GM23338 (cell line): ENCODE measurements around the gene AXIN2. TPM values are rescaled to one million over a fixed set of nuclear protein-coding genes. Genes with fewer than 3 reads are reported as not detected.

Experiments used
- ATAC-seq: fragments of 200-7000 bp; cut with Tn5 transposase; 3 replicates; pipeline ENCODE4 v1.9.1; 2020
- DNase-seq: peaks from one replicate; pipeline ENCODE4 v3.0.0-alpha.2; 2015; ENCODE audit warnings: low spot score
- H2AFZ ChIP-seq: fragments of 200-600 bp; sonication (generic); 2 replicates; pipeline ENCODE4 v1.8.0; 2016; ENCODE audit warnings: antibody characterized with exemption, mild to moderate bottlenecking, moderate library complexity
- H3F3A ChIP-seq: fragments of 200-600 bp; sonication (generic); replicated peaks from 2 replicates; pipeline ENCODE4 v1.8.0; 2017; ENCODE audit warnings: antibody characterized with exemption, mixed run types, low read depth
- H3K27ac ChIP-seq: fragments of 200-600 bp; sonication (generic); 2 replicates; pipeline ENCODE4 v1.6.1; 2016; ENCODE audit warnings: low read depth
- H3K27me3 ChIP-seq: fragments of 200-600 bp; sonication (generic); 2 replicates; pipeline ENCODE4 v1.8.0; 2016; ENCODE audit warnings: mild to moderate bottlenecking, mixed run types, moderate library complexity; ENCODE audit not compliant: insufficient read depth
- H3K36me3 ChIP-seq: fragments of 200-600 bp; sonication (generic); 2 replicates; pipeline ENCODE4 v1.8.0; 2016; ENCODE audit warnings: mild to moderate bottlenecking; ENCODE audit not compliant: insufficient read depth
- H3K4me1 ChIP-seq: fragments of 200-600 bp; sonication (generic); 2 replicates; pipeline ENCODE4 v1.8.0; 2016; ENCODE audit warnings: mild to moderate bottlenecking, moderate library complexity; ENCODE audit not compliant: insufficient read depth
- H3K4me2 ChIP-seq: fragments of 200-600 bp; sonication (generic); 2 replicates; pipeline ENCODE4 v1.7.1; 2017; ENCODE audit warnings: mixed run types
- H3K4me3 ChIP-seq: fragments of 200-600 bp; sonication (generic); 2 replicates; pipeline ENCODE4 v1.6.1; 2016; ENCODE audit warnings: mixed run types
- H3K79me2 ChIP-seq: fragments of 200-600 bp; sonication (generic); replicated peaks from 2 replicates; pipeline ENCODE4 v1.8.0; 2017; ENCODE audit warnings: mild to moderate bottlenecking; ENCODE audit not compliant: insufficient read depth
- H3K9me2 ChIP-seq: fragments of 200-600 bp; sonication (generic); 2 replicates; pipeline ENCODE4 v1.8.0; 2017; ENCODE audit not compliant: insufficient read depth
- H4K20me1 ChIP-seq: fragments of 200-600 bp; sonication (generic); replicated peaks from 2 replicates; pipeline ENCODE4 v1.8.0; 2017; ENCODE audit warnings: mild to moderate bottlenecking; ENCODE audit not compliant: insufficient read depth
- H3K27ac Mint-ChIP-seq: 2 replicates; pipeline ENCODE4 v1.8.0; 2020; ENCODE audit warnings: inconsistent platforms, mild to moderate bottlenecking, moderate library complexity, mixed read lengths
- H3K27me3 Mint-ChIP-seq: 3 replicates; pipeline ENCODE4 v1.8.0; 2022; ENCODE audit warnings: low read depth, mild to moderate bottlenecking, moderate library complexity, mixed read lengths, inconsistent platforms; ENCODE audit not compliant: insufficient read depth, poor library complexity
- H3K36me3 Mint-ChIP-seq: 3 replicates; pipeline ENCODE4 v1.8.0; 2021; ENCODE audit warnings: low read depth, mild to moderate bottlenecking, inconsistent platforms, moderate library complexity, mixed read lengths
- H3K4me1 Mint-ChIP-seq: 3 replicates; pipeline ENCODE4 v1.8.0; 2020; ENCODE audit warnings: mild to moderate bottlenecking, inconsistent platforms, mixed read lengths
- H3K4me3 Mint-ChIP-seq: 3 replicates; pipeline ENCODE4 v1.8.0; 2021; ENCODE audit warnings: moderate library complexity, mild to moderate bottlenecking, inconsistent platforms, mixed read lengths
- H3K9me3 Mint-ChIP-seq: 3 replicates; pipeline ENCODE4 v1.8.0; 2020; ENCODE audit warnings: moderate library complexity, mild to moderate bottlenecking, inconsistent platforms, mixed read lengths
- CREB1 ChIP-seq: fragments of 250-450 bp; sonication (Bioruptor Pico); IDR thresholded peaks from 2 replicates; pipeline ENCODE4 v1.5.0; 2020; ENCODE audit warnings: low read depth, mild to moderate bottlenecking, moderate library complexity
- CTCF ChIP-seq, 2 experiments: fragments of 200-600 bp in 1 of 2; sonication (generic) in 1 of 2; conservative IDR thresholded peaks; 2 replicates each; pipeline versions ENCODE4 v1.5.1 to v1.6.1; 2016 to 2017; ENCODE audit warnings: antibody characterized with exemption in 2 of 2, low read depth in 2 of 2, mild to moderate bottlenecking in 2 of 2, moderate library complexity in 1 of 2
- ETS1 ChIP-seq: IDR thresholded peaks from 2 replicates; pipeline ENCODE4 v1.6.1; 2016; ENCODE audit warnings: antibody characterized with exemption
- EZH2 ChIP-seq: fragments of 200-600 bp; sonication (generic); IDR thresholded peaks from one replicate; pipeline ENCODE4 v1.8.0; 2017; ENCODE audit warnings: antibody characterized with exemption, mild to moderate bottlenecking, low read depth; ENCODE audit not compliant: unreplicated experiment
- EZH2phosphoT487 ChIP-seq: fragments of 200-600 bp; sonication (generic); IDR thresholded peaks from one replicate; pipeline ENCODE4 v1.8.1; 2018; ENCODE audit warnings: antibody characterized with exemption; ENCODE audit not compliant: unreplicated experiment
- JUNB ChIP-seq: IDR thresholded peaks from one replicate; pipeline ENCODE4 v1.6.1; 2016; ENCODE audit warnings: antibody characterized with exemption; ENCODE audit not compliant: unreplicated experiment
- NANOG ChIP-seq: IDR thresholded peaks from 2 replicates; pipeline ENCODE4 v1.6.1; 2016; ENCODE audit warnings: antibody characterized with exemption, borderline replicate concordance
- POLR2AphosphoS5 ChIP-seq: IDR thresholded peaks from 2 replicates; pipeline ENCODE4 v1.6.1; 2016; ENCODE audit warnings: antibody characterized with exemption, low read depth
- REST ChIP-seq: IDR thresholded peaks from one replicate; pipeline ENCODE4 v1.6.1; 2018; ENCODE audit warnings: antibody characterized with exemption; ENCODE audit not compliant: unreplicated experiment
- STAT1 ChIP-seq: IDR thresholded peaks from one replicate; pipeline ENCODE4 v1.6.1; 2016; ENCODE audit warnings: antibody characterized with exemption; ENCODE audit not compliant: unreplicated experiment
- ZNF114 ChIP-seq: fragments of 250-450 bp; sonication (Bioruptor Pico); IDR thresholded peaks from 2 replicates; pipeline ENCODE4 v1.5.0; 2020; ENCODE audit warnings: mild to moderate bottlenecking, moderate library complexity
- polyA plus RNA-seq: library from polyadenylated mRNA; unstranded; fragments of >200 nt; fragmentation: Nextera tagmentation; extraction: Ambion mirVana; gene quantifications from 2 replicates; pipeline ENCODE4 v1.2.1, GENCODE V29; 2016
- total RNA-seq: library from RNA; depleted of rRNA; stranded (reverse); fragments of >200 nt; shearing (Covaris generic); gene quantifications from 2 replicates; pipeline ENCODE4 v1.2.3, GENCODE V29; 2014

Gene AXIN2
- total and polyA plus RNA-seq, 2 experiments from 2014 or later = 8.0 to 32.7 TPM

- TF ChIP-seq REST = no peak
- no peak for TF ChIP-seq POLR2AphosphoS5
- TF ChIP-seq ETS1 = no peak
- TF ChIP-seq STAT1 = no peak
- TF ChIP-seq JUNB = no peak
- no peak for TF ChIP-seq CTCF (conservative IDR thresholded peaks at IDR 0.05; ENCODE audit: low read depth in 2 of 2)
- TF ChIP-seq ZNF114 (CRISPR knock-in tag) = no peak
- no peak for TF ChIP-seq CREB1 (CRISPR knock-in tag)
- no peak for TF ChIP-seq EZH2phosphoT487
Measured at GRCh38 chr17:65592125-65592965, 30.9 kb upstream of the AXIN2 start (continued).

GRCh38 chr17:65589321-65589720, 27.9 kb upstream of the AXIN2 start:
- TF ChIP-seq EZH2 (no peak), NANOG (no peak), ETS1 (no peak)
- no peaks in the 10 kb centered on the region for H3K36me3 Mint-ChIP-seq
- Histone ChIP-seq H3K27ac (no peak overlapping the region), H3K4me2 (no peak overlapping the region), H3F3A (no peaks in the 10 kb centered on the region), H3K36me3 (no peaks in the 10 kb centered on the region; the same call in 1 of the 2 replicates), H2AFZ (no peak overlapping the region), H3K4me1 (peaks cover 26% of the 10 kb centered on the region), H3K79me2 (no peaks in the 10 kb centered on the region), H3K27me3 (no peaks in the 10 kb centered on the region), H4K20me1 (no peaks in the 10 kb centered on the region), H3K4me3 (no peak overlapping the region), H3K9me2 (peaks cover 4% of the 10 kb centered on the region; the same call in 1 of the 2 replicates)
- ATAC-seq (no peak), DNase-seq (no peak)
- no peak overlapping the region for H3K27ac Mint-ChIP-seq
- H3K9me3 Mint-ChIP-seq = no peaks in the 10 kb centered on the region
- no peak overlapping the region for H3K4me3 Mint-ChIP-seq
- peaks cover 11% of the 10 kb centered on the region for H3K27me3 Mint-ChIP-seq
- peaks cover 38% of the 10 kb centered on the region for H3K4me1 Mint-ChIP-seq
